ENCODE data around the gene CDK8.

CDK8 gene

GRCh38 chr13:26299168-26299750 is 45.3 kb downstream of the CDK8 start:
- peaks cover 79% of the 10 kb centered on the region for H3K79me2 ChIP-seq (ENCODE audit: low read length)
- H3K4me2 ChIP-seq (ENCODE audit: low read length): no peak overlapping the region

GRCh38 chr13:26300140-26300539 is 46.2 kb downstream of the CDK8 start:
- no peak overlapping the region for H2AFZ ChIP-seq (ENCODE audit: low read depth, low read length)
- no peaks in the 10 kb centered on the region for H3K36me3 ChIP-seq (replicated peaks; ENCODE audit: low read depth, low read length)
- H4K20me1 ChIP-seq (ENCODE audit: insufficient read depth, low read length): peaks cover 25% of the 10 kb centered on the region
- peaks cover 72% of the 10 kb centered on the region for H3K79me2 ChIP-seq (ENCODE audit: low read length)
- no peaks in the 10 kb centered on the region for H3K27me3 ChIP-seq (ENCODE audit: low read depth, low read length)
- no peak overlapping the region for H3K9ac ChIP-seq (ENCODE audit: low read length)
- H3K4me2 ChIP-seq (ENCODE audit: low read length): no peak overlapping the region
- H3K9me3 ChIP-seq (ENCODE audit: insufficient read depth, low read length): no peaks in the 10 kb centered on the region
- no peaks in the 10 kb centered on the region for H3K4me1 ChIP-seq (ENCODE audit: low read length)
- no peak overlapping the region for H3K4me3 ChIP-seq (ENCODE audit: low read length)
- TF ChIP-seq CTCF (IDR thresholded peaks at IDR 0.05; ENCODE audit: low read depth, low read length): no peak
- TF ChIP-seq EZH2phosphoT487 (IDR thresholded peaks at IDR 0.05; ENCODE audit: low read depth): no peak
- H3K27ac ChIP-seq (ENCODE audit: low read length): no peak overlapping the region

More at GRCh38 chr13:26299168-26299750, 45.3 kb downstream of the CDK8 start:
- TF ChIP-seq EZH2phosphoT487 (IDR thresholded peaks at IDR 0.05; ENCODE audit: low read depth): no peak
- TF ChIP-seq CTCF (IDR thresholded peaks at IDR 0.05; ENCODE audit: low read depth, low read length): no peak
- no peaks in the 10 kb centered on the region for H3K27me3 ChIP-seq (ENCODE audit: low read depth, low read length)
- no peak overlapping the region for H2AFZ ChIP-seq (ENCODE audit: low read depth, low read length)
- no peak overlapping the region for H3K9ac ChIP-seq (ENCODE audit: low read length)
- no peak overlapping the region for H3K4me3 ChIP-seq (ENCODE audit: low read length)
- H4K20me1 ChIP-seq (ENCODE audit: insufficient read depth, low read length): peaks cover 25% of the 10 kb centered on the region
- H3K9me3 ChIP-seq (ENCODE audit: insufficient read depth, low read length): no peaks in the 10 kb centered on the region
- H3K36me3 ChIP-seq (replicated peaks; ENCODE audit: low read depth, low read length): no peaks in the 10 kb centered on the region
- H3K4me1 ChIP-seq (ENCODE audit: low read length): no peaks in the 10 kb centered on the region
- H3K27ac ChIP-seq (ENCODE audit: low read length): no peak overlapping the region

- Histone ChIP-seq H3K4me3 (ENCODE audit: low read length) (no peak overlapping the region), H4K20me1 (ENCODE audit: insufficient read depth, low read length) (peaks cover 22% of the 10 kb centered on the region), H3K9ac (ENCODE audit: low read length) (no peak overlapping the region), H3K36me3 (replicated peaks; ENCODE audit: low read depth, low read length) (no peaks in the 10 kb centered on the region), H2AFZ (ENCODE audit: low read depth, low read length) (no peak overlapping the region), H3K9me3 (ENCODE audit: insufficient read depth, low read length) (no peaks in the 10 kb centered on the region), H3K27ac (ENCODE audit: low read length) (no peak overlapping the region), H3K27me3 (ENCODE audit: low read depth, low read length) (no peaks in the 10 kb centered on the region), H3K79me2 (ENCODE audit: low read length) (peaks cover 65% of the 10 kb centered on the region), H3K4me2 (ENCODE audit: low read length) (no peak overlapping the region), H3K4me1 (ENCODE audit: low read length) (no peaks in the 10 kb centered on the region)
- TF ChIP-seq EZH2phosphoT487 (IDR thresholded peaks at IDR 0.05; ENCODE audit: low read depth): no peak
- no peak for TF ChIP-seq CTCF (IDR thresholded peaks at IDR 0.05; ENCODE audit: low read depth, low read length)
Measured at GRCh38 chr13:26305676-26306075, 51.7 kb downstream of the CDK8 start.

GRCh38 chr13:26307701-26308100 is 53.8 kb downstream of the CDK8 start:
- H4K20me1 ChIP-seq (ENCODE audit: insufficient read depth, low read length): peaks cover 22% of the 10 kb centered on the region
- TF ChIP-seq EZH2phosphoT487 (IDR thresholded peaks at IDR 0.05; ENCODE audit: low read depth): no peak
- H3K4me3 ChIP-seq (ENCODE audit: low read length): no peak overlapping the region
- no peaks in the 10 kb centered on the region for H3K9me3 ChIP-seq (ENCODE audit: insufficient read depth, low read length)
- H3K4me1 ChIP-seq (ENCODE audit: low read length): no peaks in the 10 kb centered on the region
- H3K79me2 ChIP-seq (ENCODE audit: low read length): peaks cover 64% of the 10 kb centered on the region
- no peak overlapping the region for H2AFZ ChIP-seq (ENCODE audit: low read depth, low read length)
- no peaks in the 10 kb centered on the region for H3K36me3 ChIP-seq (replicated peaks; ENCODE audit: low read depth, low read length)
- no peak overlapping the region for H3K27ac ChIP-seq (ENCODE audit: low read length)
- H3K9ac ChIP-seq (ENCODE audit: low read length): no peak overlapping the region
- H3K4me2 ChIP-seq (ENCODE audit: low read length): no peak overlapping the region
- H3K27me3 ChIP-seq (ENCODE audit: low read depth, low read length): no peaks in the 10 kb centered on the region
